ENCODE measurements around the gene PLXNC1.

Gene PLXNC1

GRCh38 chr12:94158666-94159065 lies 10.3 kb downstream of the PLXNC1 start:
- no peak for TF ChIP-seq GATA2 (IDR thresholded peaks at IDR 0.05; ENCODE audit: low read depth, low read length)
- TF ChIP-seq GATA3 (IDR thresholded peaks at IDR 0.05; ENCODE audit: low read depth, low read length), result no peak

- TF ChIP-seq GATA2 (IDR thresholded peaks at IDR 0.05; ENCODE audit: low read depth, low read length) (no peak), GATA3 (IDR thresholded peaks at IDR 0.05; ENCODE audit: low read depth, low read length) (no peak)
Observed at GRCh38 chr12:94162108-94162507, 13.7 kb downstream of the PLXNC1 start.

- TF ChIP-seq GATA2 (IDR thresholded peaks at IDR 0.05; ENCODE audit: low read depth, low read length), result no peak
Observed at GRCh38 chr12:94163850-94164249, 15.5 kb downstream of the PLXNC1 start.

GRCh38 chr12:94165138-94165537 lies 16.8 kb downstream of the PLXNC1 start:
- TF ChIP-seq GATA2 (IDR thresholded peaks at IDR 0.05; ENCODE audit: low read depth, low read length) (no peak), GATA3 (IDR thresholded peaks at IDR 0.05; ENCODE audit: low read depth, low read length) (no peak)

- TF ChIP-seq GATA2 (IDR thresholded peaks at IDR 0.05; ENCODE audit: low read depth, low read length) (no peak), GATA3 (IDR thresholded peaks at IDR 0.05; ENCODE audit: low read depth, low read length) (no peak)
Observed at GRCh38 chr12:94165670-94166364, 17.4 kb downstream of the PLXNC1 start.

GRCh38 chr12:94167071-94167755 lies 18.8 kb downstream of the PLXNC1 start:
- TF ChIP-seq GATA3 (IDR thresholded peaks at IDR 0.05; ENCODE audit: low read depth, low read length) (no peak), GATA2 (IDR thresholded peaks at IDR 0.05; ENCODE audit: low read depth, low read length) (no peak)

- TF ChIP-seq GATA2 (IDR thresholded peaks at IDR 0.05; ENCODE audit: low read depth, low read length), result no peak
- no peak for TF ChIP-seq GATA3 (IDR thresholded peaks at IDR 0.05; ENCODE audit: low read depth, low read length)
Observed at GRCh38 chr12:94167756-94168416, 19.5 kb downstream of the PLXNC1 start.

GRCh38 chr12:94169495-94169894 lies 21.1 kb downstream of the PLXNC1 start:
- TF ChIP-seq GATA2 (IDR thresholded peaks at IDR 0.05; ENCODE audit: low read depth, low read length), result no peak
- no peak for TF ChIP-seq GATA3 (IDR thresholded peaks at IDR 0.05; ENCODE audit: low read depth, low read length)

- peak; percentile 41; the same call in 1 of the 2 replicates for TF ChIP-seq GATA2 (IDR thresholded peaks at IDR 0.05; ENCODE audit: low read depth, low read length)
- TF ChIP-seq GATA3 (IDR thresholded peaks at IDR 0.05; ENCODE audit: low read depth, low read length), result no peak
Observed at GRCh38 chr12:94169966-94170689, 21.8 kb downstream of the PLXNC1 start.

GRCh38 chr12:94170690-94171594 lies 22.6 kb downstream of the PLXNC1 start:
- TF ChIP-seq GATA3 (IDR thresholded peaks at IDR 0.05; ENCODE audit: low read depth, low read length) (no peak), GATA2 (IDR thresholded peaks at IDR 0.05; ENCODE audit: low read depth, low read length) (no peak)

GRCh38 chr12:94171595-94171930 lies 23.2 kb downstream of the PLXNC1 start:
- TF ChIP-seq GATA2 (IDR thresholded peaks at IDR 0.05; ENCODE audit: low read depth, low read length) (no peak), GATA3 (IDR thresholded peaks at IDR 0.05; ENCODE audit: low read depth, low read length) (no peak)

- TF ChIP-seq GATA2 (IDR thresholded peaks at IDR 0.05; ENCODE audit: low read depth, low read length) (no peak), GATA3 (IDR thresholded peaks at IDR 0.05; ENCODE audit: low read depth, low read length) (no peak)
Observed at GRCh38 chr12:94172031-94172430, 23.7 kb downstream of the PLXNC1 start.

GRCh38 chr12:94172973-94173372 lies 24.6 kb downstream of the PLXNC1 start:
- TF ChIP-seq GATA2 (IDR thresholded peaks at IDR 0.05; ENCODE audit: low read depth, low read length) (no peak), GATA3 (IDR thresholded peaks at IDR 0.05; ENCODE audit: low read depth, low read length) (no peak)
